Hepatocyte (in vitro differentiated cells): ENCODE results near the gene CAV1. TPM values are rescaled to one million over a fixed set of nuclear protein-coding genes. Genes with fewer than 3 reads are reported as not detected.

Experiments
- DNase-seq: peaks from one replicate; pipeline ENCODE4 v3.0.0-alpha.2; 2016; ENCODE audit warnings: low spot score
- H2AFZ ChIP-seq: fragments of 200-600 bp; sonication (generic); 2 replicates; pipeline ENCODE4 v1.6.0; 2016; ENCODE audit warnings: antibody characterized with exemption, mild to moderate bottlenecking
- H3K27ac ChIP-seq: fragments of 200-600 bp; sonication (generic); 2 replicates; pipeline ENCODE4 v1.5.1; 2016; ENCODE audit warnings: mild to moderate bottlenecking
- H3K27me3 ChIP-seq: fragments of 200-600 bp; sonication (generic); 2 replicates; pipeline ENCODE4 v1.6.1; 2016
- H3K36me3 ChIP-seq: fragments of 200-600 bp; sonication (generic); replicated peaks from 2 replicates; pipeline ENCODE4 v1.5.1; 2016; ENCODE audit warnings: low read depth; ENCODE audit not compliant: insufficient read depth
- H3K4me1 ChIP-seq: fragments of 200-600 bp; sonication (generic); 2 replicates; pipeline ENCODE4 v1.5.1; 2016; ENCODE audit warnings: mild to moderate bottlenecking, moderate library complexity; ENCODE audit not compliant: insufficient read depth
- H3K4me2 ChIP-seq: fragments of 200-600 bp; sonication (generic); 2 replicates; pipeline ENCODE4 v1.6.0; 2016
- H3K4me3 ChIP-seq: fragments of 200-600 bp; sonication (generic); 2 replicates; pipeline ENCODE4 v1.5.1; 2016; ENCODE audit warnings: mild to moderate bottlenecking
- H3K79me2 ChIP-seq: fragments of 200-600 bp; sonication (generic); 2 replicates; pipeline ENCODE4 v1.6.0; 2017; ENCODE audit warnings: mild to moderate bottlenecking
- H3K9me2 ChIP-seq: fragments of 200-600 bp; sonication (generic); replicated peaks from 2 replicates; pipeline ENCODE4 v1.6.0; 2017; ENCODE audit warnings: mild to moderate bottlenecking; ENCODE audit not compliant: insufficient read depth
- H3K9me3 ChIP-seq: fragments of 200-600 bp; sonication (generic); 2 replicates; pipeline ENCODE4 v1.5.1; 2016; ENCODE audit warnings: low read depth, mild to moderate bottlenecking
- H4K20me1 ChIP-seq: fragments of 200-600 bp; sonication (generic); 2 replicates; pipeline ENCODE4 v1.6.0; 2016; ENCODE audit warnings: mild to moderate bottlenecking; ENCODE audit not compliant: insufficient read depth, poor library complexity, severe bottlenecking
- CTCF ChIP-seq: fragments of 200-600 bp; sonication (generic); IDR thresholded peaks from 2 replicates; pipeline ENCODE4 v1.5.1; 2016; ENCODE audit warnings: antibody characterized with exemption, mild to moderate bottlenecking; ENCODE audit not compliant: poor library complexity
- EZH2 ChIP-seq: fragments of 200-600 bp; sonication (generic); IDR thresholded peaks from 2 replicates; pipeline ENCODE4 v1.6.1; 2016; ENCODE audit warnings: antibody characterized with exemption, mild to moderate bottlenecking, borderline replicate concordance
- EZH2phosphoT487 ChIP-seq: fragments of 200-600 bp; sonication (generic); IDR thresholded peaks from one replicate; pipeline ENCODE4 v1.6.1; 2018; ENCODE audit warnings: antibody characterized with exemption, mild to moderate bottlenecking, low read depth, moderate library complexity; ENCODE audit not compliant: unreplicated experiment, severe bottlenecking
- WGBS: methylation state at CpG from one replicate; pipeline ENCODE4 v1.1.6; 2016; ENCODE audit warnings: low lambda C conversion rate; ENCODE audit errors: missing lambda C conversion rate; 5-methylcytosine and 5-hydroxymethylcytosine counted together
- polyA plus RNA-seq: library from polyadenylated mRNA; unstranded; fragments of >200 nt; fragmentation: Nextera tagmentation; extraction: Ambion mirVana; gene quantifications from 2 replicates; pipeline ENCODE4 v1.2.1, GENCODE V29; 2016
- total RNA-seq: library from RNA; depleted of rRNA; stranded (reverse); fragments of >200 nt; gene quantifications from 2 replicates; pipeline ENCODE4 v1.2.3, GENCODE V29; 2014

Gene CAV1
- total and polyA plus RNA-seq, 2 experiments from 2014 or later = 36.0 to 43.3 TPM

- no peaks in the 10 kb centered on the region for H3K9me2 ChIP-seq
- H3K4me1 ChIP-seq = peaks cover 4% of the 10 kb centered on the region
- no peaks in the 10 kb centered on the region for H4K20me1 ChIP-seq
- no peak overlapping the region for H2AFZ ChIP-seq
- no peaks in the 10 kb centered on the region for H3K9me3 ChIP-seq
- TF ChIP-seq CTCF = no peak
- no peak for TF ChIP-seq EZH2phosphoT487
- no peak for TF ChIP-seq EZH2
- no peaks in the 10 kb centered on the region for H3K27me3 ChIP-seq
- no peaks in the 10 kb centered on the region for H3K79me2 ChIP-seq
- H3K4me2 ChIP-seq = no peak overlapping the region
- no peak overlapping the region for H3K4me3 ChIP-seq
- no peaks in the 10 kb centered on the region for H3K36me3 ChIP-seq
- 81% methylated on average over 1 of the region's 1 CpG for WGBS
- DNase-seq = no peak
- H3K27ac ChIP-seq = no peak overlapping the region
These were observed 46.2 kb downstream of the CAV1 start for GRCh38 chr7:116571037-116571436.

GRCh38 chr7:116571552-116571951 lies 46.7 kb downstream of the CAV1 start:
- Histone ChIP-seq H3K27ac (no peak overlapping the region), H3K9me2 (no peaks in the 10 kb centered on the region), H3K36me3 (no peaks in the 10 kb centered on the region), H3K27me3 (no peaks in the 10 kb centered on the region), H3K4me2 (no peak overlapping the region), H3K4me3 (no peak overlapping the region), H3K4me1 (peaks cover 4% of the 10 kb centered on the region), H2AFZ (no peak overlapping the region), H3K79me2 (no peaks in the 10 kb centered on the region), H4K20me1 (no peaks in the 10 kb centered on the region), H3K9me3 (no peaks in the 10 kb centered on the region)
- TF ChIP-seq EZH2phosphoT487 (no peak), EZH2 (no peak), CTCF (no peak)
- DNase-seq = no peak
- WGBS = 67% methylated on average over 2 of the region's 2 CpGs

GRCh38 chr7:116572036-116572435 lies 47.2 kb downstream of the CAV1 start:
- no peaks in the 10 kb centered on the region for H4K20me1 ChIP-seq
- no peak overlapping the region for H3K4me2 ChIP-seq
- no peaks in the 10 kb centered on the region for H3K79me2 ChIP-seq
- DNase-seq = no peak
- H3K9me2 ChIP-seq = no peaks in the 10 kb centered on the region
- no peak overlapping the region for H3K27ac ChIP-seq
- H3K27me3 ChIP-seq = no peaks in the 10 kb centered on the region
- WGBS = 70% methylated on average over 3 of the region's 3 CpGs
- H3K4me1 ChIP-seq = peaks cover 4% of the 10 kb centered on the region
- H3K36me3 ChIP-seq = no peaks in the 10 kb centered on the region
- H3K4me3 ChIP-seq = no peak overlapping the region
- H2AFZ ChIP-seq = no peak overlapping the region
- TF ChIP-seq EZH2 (no peak), EZH2phosphoT487 (no peak), CTCF (no peak)
- H3K9me3 ChIP-seq = no peaks in the 10 kb centered on the region

DNA sequence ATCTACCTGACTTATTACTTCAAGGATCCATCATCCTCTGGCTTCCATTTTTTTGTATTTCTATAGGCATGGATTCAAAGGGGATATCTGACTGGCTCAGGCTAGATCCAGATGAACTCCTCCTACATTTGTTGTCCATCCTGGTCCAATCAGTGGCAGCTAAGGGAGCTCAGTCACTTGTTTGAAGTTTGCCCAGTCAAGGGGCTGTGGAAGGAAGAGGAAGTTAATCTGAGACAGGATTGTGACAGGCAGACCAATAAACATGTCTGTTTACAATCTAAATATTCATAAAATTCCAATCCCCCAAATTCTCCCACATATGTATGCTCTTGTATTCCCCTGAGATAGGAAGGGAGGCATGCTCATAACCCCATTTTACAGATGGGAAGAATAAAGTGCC lies 48.7 kb downstream of the CAV1 start:
- Histone ChIP-seq H3K4me2 (no peak overlapping the region), H2AFZ (no peak overlapping the region), H3K27me3 (no peaks in the 10 kb centered on the region), H3K27ac (no peak overlapping the region), H3K4me3 (no peak overlapping the region), H3K9me2 (no peaks in the 10 kb centered on the region), H3K9me3 (no peaks in the 10 kb centered on the region), H3K36me3 (no peaks in the 10 kb centered on the region), H3K79me2 (no peaks in the 10 kb centered on the region), H3K4me1 (peaks cover 9% of the 10 kb centered on the region), H4K20me1 (no peaks in the 10 kb centered on the region)
- DNase-seq = no peak
- TF ChIP-seq EZH2 (no peak), EZH2phosphoT487 (no peak), CTCF (no peak)
